Heart left ventricle (tissue), 16 donors: ENCODE results near the gene SH2D4B. TPM values are rescaled to one million over a fixed set of nuclear protein-coding genes. Genes with fewer than 3 reads are reported as not detected.

ENCODE experiments used
- ATAC-seq, 4 donors: fragments of 200-7000 bp; cut with Tn5 transposase; one replicate each; pipeline ENCODE4 v1.9.1; 2020 to 2022; ENCODE audit warnings: moderate library complexity in 4 of 4, mild to moderate bottlenecking in 3 of 4, moderate number of reproducible peaks in 1 of 4
- DNase-seq, 5 donors: peaks; one replicate each; pipeline ENCODE4 v3.0.0-alpha.2; 2020
- H3K27ac ChIP-seq, 12 donors: fragments of 200-600 bp; sonication (generic) in 4 of 12; one replicate each; pipeline versions ENCODE4 v1.5.0 to v1.8.0; 2016 to 2022; ENCODE audit warnings: mild to moderate bottlenecking in 2 of 12
- H3K27me3 ChIP-seq, 9 donors: fragments of 200-600 bp; sonication (generic) in 2 of 9; one replicate each; pipeline versions ENCODE4 v1.5.1 to v1.8.0; 2016 to 2022; ENCODE audit warnings: mild to moderate bottlenecking in 3 of 9
- H3K36me3 ChIP-seq, 9 donors: fragments of 200-600 bp; sonication (generic) in 2 of 9; one replicate each; pipeline versions ENCODE4 v1.5.0 to v1.8.0; 2018 to 2022; ENCODE audit warnings: mild to moderate bottlenecking in 2 of 9
- H3K4me1 ChIP-seq, 12 donors: fragments of 200-600 bp; sonication (generic) in 4 of 12; one replicate each; pipeline versions ENCODE4 v1.5.0 to v1.8.0; 2016 to 2022; ENCODE audit warnings: mild to moderate bottlenecking in 3 of 12
- H3K4me3 ChIP-seq, 12 donors: fragments of 200-600 bp; sonication (generic) in 4 of 12; one replicate each; pipeline versions ENCODE4 v1.5.0 to v1.8.0; 2017 to 2022; ENCODE audit warnings: mild to moderate bottlenecking in 9 of 12, moderate library complexity in 4 of 12
- H3K9me3 ChIP-seq, 12 donors: fragments of 200-600 bp; sonication (generic) in 4 of 12; one replicate each; pipeline versions ENCODE4 v1.5.0 to v1.8.0; 2016 to 2022; ENCODE audit warnings: mild to moderate bottlenecking in 1 of 12
- CTCF ChIP-seq, 12 donors: fragments of 200-600 bp; sonication (generic) in 4 of 12; IDR thresholded peaks; one replicate each; pipeline versions ENCODE4 v1.5.0 to v1.8.0; 2018 to 2022; ENCODE audit warnings: antibody characterized with exemption in 12 of 12, mild to moderate bottlenecking in 5 of 12
- POLR2A ChIP-seq, 2 donors: fragments of 450-650 bp; IDR thresholded peaks; one replicate each; pipeline ENCODE4 v1.6.1; 2017; ENCODE audit warnings: antibody characterized with exemption in 2 of 2, mild to moderate bottlenecking in 2 of 2, moderate library complexity in 2 of 2
- WGBS, 4 donors: extraction: QIAGEN DNeasy Blood & Tissue Kit in 2 of 4; methylation state at CpG; one replicate each; pipeline versions ENCODE4 v1.1.5 to v1.1.7; 2013 to 2018; 5-methylcytosine and 5-hydroxymethylcytosine counted together
- intact Hi-C, 10 donors: fragments of 100-400 bp; cut with DNase I; formaldehyde crosslinking; loops; one replicate each; pipeline versions ENCODE4 v1.11.1 to v1.14.2; 2022
- polyA plus RNA-seq, 2 donors: library from polyadenylated mRNA; stranded (reverse); fragments of 200-250 nt; gene quantifications; one replicate each; pipeline ENCODE4 v1.2.3, GENCODE V29; 2013
- total RNA-seq, 9 donors: library from RNA; depleted of rRNA in 2 of 9; stranded (reverse); fragments of >200 nt in 2 of 9; fragmentation: NEBNext Ultra II Directional in 3 of 9; extraction: Animal tissue kit (Norgen Biotek cat#: 25700) in 3 of 9; gene quantifications; one replicate each; pipeline versions ENCODE4 v1.1.0 to v1.2.4, GENCODE V29; 2016 to 2023
- donor health status: ischemic (EF 13 %, LVEDD 7.1; RV severe dilation, severe dysfunction).
- donor health status: healthy with polysubstance abuse.
- donor health status: DM: no; HTN: yes; CAD: no.
- donor health status: DM: no; HTN: no; CAD: no.
- donor health status: ischemic (EF 25% LVEDD 6.9; RV normal size, moderate dysfunction).
- donor health status: ischemic (EF 25% LVEDD 5.7; RV mildly dilated, moderate dysfunction).
- donor health status: healthy.
- donor health status: DM: yes; HTN: yes; CAD: no.
- donor health status: ischemic (EF 35%, LVEDD 5.7; RV mildly dilated, moderate dysfunction).
- donor health status: nonischemic (EF 11% LVEDD 7.7; RV severe dilation, severe dysfunction).
- donor health status: DM: yes; HTN: yes; CAD: no.
- donor health status: PGD.
- donor health status: ischemic (EF 29% LVEDD 5.4; RV normal size, mild dysfunction).
- donor health status: nonischemic (EF 23%, LVEDD 6.1; RV moderate dilation, normal function).

Gene SH2D4B
- total and polyA plus RNA-seq, 11 donors, result 0.19 TPM; not detected in 10

- no peaks in the 10 kb centered on the region for H3K27me3 ChIP-seq
- H3K9me3 ChIP-seq, result no peaks in the 10 kb centered on the region
- intact Hi-C loops, result no loop called here
- peak overlapping the region in 6 of 12 donors; percentile 17 to 64 (median 42) for H3K27ac ChIP-seq
- 86 to 89% (median 88%) methylated on average over 14 of the region's 14 CpGs for WGBS, 4 donors
- peaks cover 0 to 64% (median 45%) of the 10 kb centered on the region in 9 donors for H3K36me3 ChIP-seq
- peaks cover 3 to 56% (median 35%) of the 10 kb centered on the region in 12 donors for H3K4me1 ChIP-seq
- TF ChIP-seq POLR2A (IDR thresholded peaks at IDR 0.05) (no peak), CTCF (IDR thresholded peaks at IDR 0.05) (no peak)
- no peak for DNase-seq
- ATAC-seq, result no peak
- no peak overlapping the region for H3K4me3 ChIP-seq
Measured at GRCh38 chr10:80519936-80520650, 17.6 kb upstream of the SH2D4B start.

GRCh38 chr10:80520661-80521470 is 16.8 kb upstream of the SH2D4B start:
- peak in 1 of 5 donors; percentile 22 for DNase-seq
- Histone ChIP-seq H3K27ac (no peak overlapping the region), H3K4me1 (peaks cover 3 to 63% (median 35%) of the 10 kb centered on the region in 12 donors), H3K36me3 (peaks cover 0 to 56% (median 37%) of the 10 kb centered on the region in 9 donors), H3K27me3 (no peaks in the 10 kb centered on the region), H3K4me3 (no peak overlapping the region), H3K9me3 (no peaks in the 10 kb centered on the region)
- intact Hi-C loops, result no loop called here
- TF ChIP-seq POLR2A (IDR thresholded peaks at IDR 0.05), result no peak
- TF ChIP-seq CTCF (IDR thresholded peaks at IDR 0.05), result no peak
- ATAC-seq, result no peak
- WGBS, 4 donors, result 81 to 83% (median 83%) methylated on average over 10 of the region's 10 CpGs

- TF ChIP-seq POLR2A (IDR thresholded peaks at IDR 0.05) (no peak), CTCF (IDR thresholded peaks at IDR 0.05) (no peak)
- H3K27me3 ChIP-seq, result no peaks in the 10 kb centered on the region
- no peak overlapping the region for H3K27ac ChIP-seq
- intact Hi-C loops, result no loop called here
- H3K4me1 ChIP-seq, result peaks cover 3 to 66% (median 24%) of the 10 kb centered on the region in 12 donors
- H3K4me3 ChIP-seq, result no peak overlapping the region
- H3K9me3 ChIP-seq, result no peaks in the 10 kb centered on the region
- H3K36me3 ChIP-seq, result peaks cover 0 to 36% (median 22%) of the 10 kb centered on the region in 9 donors
- WGBS, 4 donors, result 63 to 79% (median 73%) methylated on average over 8 of the region's 8 CpGs
- DNase-seq (no peak), ATAC-seq (peak in 1 of 4 donors; percentile 3)
Measured at GRCh38 chr10:80522756-80523363, 14.8 kb upstream of the SH2D4B start.

GRCh38 chr10:80523773-80524172 is 13.9 kb upstream of the SH2D4B start:
- 53 to 61% (median 58%) methylated on average over 6 of the region's 6 CpGs for WGBS, 4 donors
- DNase-seq (no peak), ATAC-seq (peak in 1 of 4 donors; percentile 4)
- peaks cover 0 to 27% (median 12%) of the 10 kb centered on the region in 9 donors for H3K36me3 ChIP-seq
- H3K27ac ChIP-seq, result peak overlapping the region in 2 of 12 donors; percentile 1 to 13
- TF ChIP-seq POLR2A (IDR thresholded peaks at IDR 0.05) (no peak), CTCF (IDR thresholded peaks at IDR 0.05) (no peak)
- H3K27me3 ChIP-seq, result no peaks in the 10 kb centered on the region
- no peaks in the 10 kb centered on the region for H3K9me3 ChIP-seq
- intact Hi-C loops, result no loop called here
- H3K4me1 ChIP-seq, result peaks cover 0 to 66% (median 18%) of the 10 kb centered on the region in 12 donors
- H3K4me3 ChIP-seq, result no peak overlapping the region
